HG02571 (cell line): Measurements from ENCODE around the gene SDS.

Experiments used
- ATAC-seq: cut with Tn5 transposase; IDR thresholded peaks from one replicate; pipeline ENCODE4 v1.9.1; 2021; ENCODE audit warnings: mild to moderate bottlenecking, moderate library complexity; ENCODE audit not compliant: unreplicated experiment

SDS gene

GRCh38 chr12:113384778-113385177 is 18.9 kb downstream of the SDS start:
- ATAC-seq = no peak

GRCh38 chr12:113382206-113382605 is 21.5 kb downstream of the SDS start:
- ATAC-seq = no peak

- ATAC-seq = no peak
Observed at GRCh38 chr12:113381220-113381619, 22.5 kb downstream of the SDS start.

GRCh38 chr12:113378291-113378690 is 25.4 kb downstream of the SDS start:
- ATAC-seq = no peak

DNA sequence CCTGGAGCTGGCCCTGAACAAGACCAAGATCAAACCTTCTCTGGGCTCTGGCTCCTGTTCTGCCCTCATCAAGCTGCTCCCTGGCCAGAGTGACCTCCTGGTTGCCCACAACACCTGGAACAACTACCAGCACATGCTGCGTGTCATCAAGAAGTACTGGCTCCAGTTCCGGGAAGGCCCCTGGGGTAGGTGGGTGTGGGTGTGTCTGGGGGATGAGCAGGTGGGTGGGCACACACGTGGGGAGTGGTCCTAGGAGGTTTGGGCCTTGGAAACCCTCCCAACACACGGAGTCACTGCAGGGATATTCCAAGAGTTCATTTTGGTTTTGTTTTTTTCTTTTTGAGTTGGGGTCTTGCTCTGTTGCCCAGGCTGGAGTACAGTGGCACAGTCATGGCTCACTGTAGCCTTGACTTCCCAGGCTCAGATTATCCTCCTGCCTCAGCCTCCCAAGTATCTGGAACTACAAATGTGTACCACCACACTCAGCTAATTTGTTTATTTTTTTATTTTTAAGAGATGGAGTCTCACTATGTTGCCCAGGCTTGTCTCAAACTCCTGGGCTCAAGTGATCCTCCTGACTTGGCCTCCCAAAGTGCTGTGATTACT is 28.8 kb downstream of the SDS start:
- ATAC-seq = no peak

- ATAC-seq = no peak
Observed at GRCh38 chr12:113373969-113374368, 29.7 kb downstream of the SDS start.

DNA sequence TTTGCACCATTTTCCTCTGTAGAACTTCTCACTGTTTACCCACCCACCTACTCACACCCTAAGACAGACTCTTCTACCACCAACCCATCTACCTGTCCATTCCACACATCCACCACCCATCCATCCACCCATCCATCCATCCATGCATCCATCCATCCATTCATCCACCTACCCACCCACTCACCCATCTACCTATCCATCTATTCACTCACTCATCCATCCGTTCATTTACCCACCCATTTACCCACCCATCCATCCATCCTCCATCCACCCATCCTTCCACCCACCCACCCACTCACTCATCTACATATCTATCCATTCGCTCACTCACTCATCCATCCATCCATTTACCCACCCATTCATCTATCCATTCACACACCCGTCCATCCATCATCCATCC is 30.2 kb downstream of the SDS start:
- ATAC-seq = no peak

- no peak for ATAC-seq
Observed at GRCh38 chr12:113372371-113372770, 31.3 kb downstream of the SDS start.

- ATAC-seq = no peak
Observed at GRCh38 chr12:113371808-113372207, 31.9 kb downstream of the SDS start.

DNA sequence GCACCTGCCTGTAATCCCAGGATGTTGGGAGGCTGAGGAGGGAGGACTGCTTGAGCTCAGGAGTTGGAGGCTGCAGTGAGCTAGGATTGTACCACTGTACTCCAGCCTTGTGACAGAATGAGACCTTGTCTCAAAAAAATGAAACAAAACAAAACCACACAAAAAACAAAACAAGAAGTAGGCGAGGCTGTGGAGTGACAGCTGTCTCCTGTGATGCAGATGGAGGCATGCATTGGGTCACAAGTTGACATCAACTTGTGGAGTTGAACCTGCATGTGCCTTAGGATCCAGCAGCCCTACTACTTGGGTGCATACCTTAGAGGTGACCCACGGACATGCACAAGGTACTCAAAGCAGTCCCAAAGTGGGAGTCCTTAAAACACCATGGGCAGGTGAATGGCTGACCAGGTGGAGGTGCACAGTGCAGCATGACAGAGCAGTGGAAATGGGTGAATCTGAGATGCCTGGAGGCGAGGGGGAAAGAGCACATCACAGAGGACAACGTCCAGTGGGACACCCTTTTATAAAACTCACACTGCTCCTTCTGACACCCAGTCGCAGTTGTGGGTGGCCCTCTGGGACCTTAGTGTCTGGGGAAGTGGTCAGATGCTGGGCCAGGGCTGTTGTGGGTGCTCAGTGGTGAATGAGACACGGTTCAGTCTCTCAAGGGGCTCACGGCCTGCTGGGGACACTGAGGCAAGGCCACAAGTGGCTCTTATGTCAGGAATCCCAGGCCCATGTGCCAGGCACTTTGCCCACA is 32.6 kb downstream of the SDS start:
- ATAC-seq = no peak

- no peak for ATAC-seq
Observed at GRCh38 chr12:113369391-113369985, 34.2 kb downstream of the SDS start.

- no peak for ATAC-seq
Observed at GRCh38 chr12:113368331-113368730, 35.4 kb downstream of the SDS start.

- no peak for ATAC-seq
Observed at GRCh38 chr12:113366827-113367226, 36.9 kb downstream of the SDS start.

GRCh38 chr12:113365639-113366395 is 37.9 kb downstream of the SDS start:
- no peak for ATAC-seq

GRCh38 chr12:113364698-113365097 is 39.0 kb downstream of the SDS start:
- no peak for ATAC-seq

GRCh38 chr12:113361574-113362370 is 41.9 kb downstream of the SDS start:
- no peak for ATAC-seq

- no peak for ATAC-seq
Observed at GRCh38 chr12:113359939-113360748, 43.5 kb downstream of the SDS start.

- no peak for ATAC-seq
Observed at GRCh38 chr12:113359133-113359938, 44.4 kb downstream of the SDS start.
